Neural cell (in vitro differentiated cells): ENCODE results near the gene C8A. TPM values are rescaled to one million over a fixed set of nuclear protein-coding genes. Genes with fewer than 3 reads are reported as not detected.

Experiments used
- H2AFZ ChIP-seq: fragments of 200-600, 300-800 bp; sonication (generic), shearing (Covaris generic); 2 replicates; pipeline ENCODE4 v1.6.0; 2014; ENCODE audit warnings: low read depth, mild to moderate bottlenecking, antibody characterized with exemption, low read length, moderate library complexity
- H3F3A ChIP-seq: fragments of 200-600 bp; shearing (Covaris generic); 2 replicates; pipeline ENCODE4 v1.6.1; 2016; ENCODE audit warnings: mild to moderate bottlenecking, moderate library complexity, mixed read lengths, antibody characterized with exemption, low read length; ENCODE audit not compliant: insufficient read depth, poor library complexity, severe bottlenecking
- H3K27ac ChIP-seq: fragments of 200-600, 300-800 bp; sonication (generic), shearing (Covaris generic); 2 replicates; pipeline ENCODE4 v1.5.1; 2014; ENCODE audit warnings: mild to moderate bottlenecking, low read length, moderate library complexity
- H3K27me3 ChIP-seq: fragments of 300-800, 200-600 bp; sonication (generic), shearing (Covaris generic); 2 replicates; pipeline ENCODE4 v1.6.0; 2014; ENCODE audit warnings: mild to moderate bottlenecking, low read depth, low read length, moderate library complexity; ENCODE audit not compliant: insufficient read depth
- H3K36me3 ChIP-seq: fragments of 300-800, 200-600 bp; sonication (generic), shearing (Covaris generic); 2 replicates; pipeline ENCODE4 v1.5.1; 2014; ENCODE audit warnings: mild to moderate bottlenecking, antibody characterized with exemption, low read length, moderate library complexity; ENCODE audit not compliant: insufficient read depth
- H3K4me2 ChIP-seq: fragments of 300-800, 200-600 bp; sonication (generic), shearing (Covaris generic); 2 replicates; pipeline ENCODE4 v1.6.0; 2014; ENCODE audit warnings: mild to moderate bottlenecking, low read length
- H3K4me3 ChIP-seq: fragments of 300-800, 200-600 bp; sonication (generic), shearing (Covaris generic); 2 replicates; pipeline ENCODE4 v1.5.1; 2014; ENCODE audit warnings: mild to moderate bottlenecking, low read length, moderate library complexity
- H3K79me2 ChIP-seq: fragments of 200-600 bp; shearing (Covaris generic); replicated peaks from 2 replicates; pipeline ENCODE4 v1.6.0; 2014; ENCODE audit warnings: mild to moderate bottlenecking, low read length, moderate library complexity; ENCODE audit not compliant: insufficient read depth
- H3K9ac ChIP-seq: fragments of 300-800, 200-600 bp; sonication (generic), shearing (Covaris generic); 2 replicates; pipeline ENCODE4 v1.6.1; 2016; ENCODE audit warnings: mild to moderate bottlenecking, low read length, mixed read lengths
- H3K9me2 ChIP-seq: fragments of 200-600 bp; shearing (Covaris generic); 2 replicates; pipeline ENCODE4 v1.6.1; 2016; ENCODE audit warnings: mild to moderate bottlenecking, low read length, mixed read lengths; ENCODE audit not compliant: insufficient read depth
- H3K9me3 ChIP-seq: fragments of 200-600, 300-800 bp; sonication (generic), shearing (Covaris generic); 2 replicates; pipeline ENCODE4 v1.6.1; 2016; ENCODE audit warnings: mild to moderate bottlenecking, mixed run types, low read length, moderate library complexity, mixed read lengths
- H4K20me1 ChIP-seq: fragments of 200-600 bp; shearing (Covaris generic); 2 replicates; pipeline ENCODE4 v1.6.1; 2016; ENCODE audit warnings: mild to moderate bottlenecking, mixed run types; ENCODE audit not compliant: insufficient read depth
- CTCF ChIP-seq: fragments of 450-650 bp; IDR thresholded peaks from 2 replicates; pipeline ENCODE4 v1.5.1; 2014; ENCODE audit warnings: antibody characterized with exemption, mild to moderate bottlenecking, moderate library complexity; ENCODE audit not compliant: poor library complexity, severe bottlenecking
- EP300 ChIP-seq: fragments of 450-650 bp; conservative IDR thresholded peaks from 2 replicates; pipeline ENCODE4 v1.6.1; 2014; ENCODE audit warnings: antibody characterized with exemption, mild to moderate bottlenecking, moderate library complexity; ENCODE audit not compliant: poor library complexity, severe bottlenecking
- EZH2 ChIP-seq: fragments of 200-600, 300-800 bp; shearing (Covaris generic), sonication (generic); IDR thresholded peaks from 2 replicates; pipeline ENCODE4 v1.6.1; 2014; ENCODE audit warnings: antibody characterized with exemption, low read length, borderline replicate concordance, mild to moderate bottlenecking; ENCODE audit not compliant: insufficient read depth, poor library complexity, severe bottlenecking
- MXI1 ChIP-seq: fragments of 450-650 bp; conservative IDR thresholded peaks from 2 replicates; pipeline ENCODE4 v1.6.1; 2014; ENCODE audit warnings: antibody characterized with exemption, mild to moderate bottlenecking; ENCODE audit not compliant: poor library complexity, severe bottlenecking
- POLR2AphosphoS5 ChIP-seq: IDR thresholded peaks from 2 replicates; pipeline ENCODE4 v1.6.1; 2012
- RAD21 ChIP-seq: fragments of 450-650 bp; conservative IDR thresholded peaks from 2 replicates; pipeline ENCODE4 v1.6.1; 2014; ENCODE audit warnings: antibody characterized with exemption, mild to moderate bottlenecking, moderate library complexity
- REST ChIP-seq: IDR thresholded peaks from 2 replicates; pipeline ENCODE4 v1.6.1; 2012; ENCODE audit warnings: borderline replicate concordance
- SMC3 ChIP-seq: fragments of 450-650 bp; conservative IDR thresholded peaks from 2 replicates; pipeline ENCODE4 v1.6.1; 2014; ENCODE audit warnings: antibody characterized with exemption, mild to moderate bottlenecking, moderate library complexity; ENCODE audit not compliant: poor library complexity
- TAF1 ChIP-seq: IDR thresholded peaks from 2 replicates; pipeline ENCODE4 v1.6.1; 2012; ENCODE audit warnings: low read depth
- polyA plus RNA-seq: library from polyadenylated mRNA; depleted of rRNA; stranded (reverse); fragments of >200 nt; gene quantifications from 2 replicates; pipeline ENCODE4 v1.2.3, GENCODE V29; 2014

The C8A gene
- polyA plus RNA-seq, 1 donor from 2014 or later = not detected

GRCh38 chr1:56873213-56873612 is 18.6 kb downstream of the C8A start:
- Histone ChIP-seq H3K36me3 (no peaks in the 10 kb centered on the region), H4K20me1 (no peaks in the 10 kb centered on the region), H3K9me2 (no peaks in the 10 kb centered on the region), H2AFZ (no peak overlapping the region), H3K4me2 (no peak overlapping the region), H3K9me3 (no peaks in the 10 kb centered on the region), H3K27ac (no peak overlapping the region), H3K4me3 (no peak overlapping the region), H3K27me3 (no peaks in the 10 kb centered on the region), H3K79me2 (no peaks in the 10 kb centered on the region), H3K9ac (no peak overlapping the region), H3F3A (peaks cover 5% of the 10 kb centered on the region)
- TF ChIP-seq MXI1 (no peak), EP300 (no peak)

- H3K27ac ChIP-seq = no peak overlapping the region
These were observed 20.1 kb downstream of the C8A start for GRCh38 chr1:56874689-56875088.

More at GRCh38 chr1:56874689-56875088, 20.1 kb downstream of the C8A start:
- Histone ChIP-seq H4K20me1 (no peaks in the 10 kb centered on the region), H3K9me2 (no peaks in the 10 kb centered on the region), H3K9ac (no peak overlapping the region), H3K9me3 (no peaks in the 10 kb centered on the region), H3K27me3 (no peaks in the 10 kb centered on the region), H2AFZ (no peak overlapping the region), H3K79me2 (no peaks in the 10 kb centered on the region), H3K4me3 (no peak overlapping the region), H3K36me3 (no peaks in the 10 kb centered on the region), H3K4me2 (no peak overlapping the region), H3F3A (peaks cover 5% of the 10 kb centered on the region)
- TF ChIP-seq EZH2 (no peak), EP300 (peak; percentile 96), SMC3 (no peak), RAD21 (no peak), CTCF (no peak), TAF1 (no peak), POLR2AphosphoS5 (peak; percentile 63), MXI1 (no peak), REST (no peak)
